K562 (cell line): ENCODE results near the gene CREM. TPM values are rescaled to one million over a fixed set of nuclear protein-coding genes. Genes with fewer than 3 reads are reported as not detected.

Experiments
- ARID2 ChIP-seq: fragments of 450-650 bp; IDR thresholded peaks from 2 replicates; pipeline ENCODE4 v1.6.1; 2017; ENCODE audit warnings: antibody characterized with exemption, mild to moderate bottlenecking
- CHD1 ChIP-seq: fragments of 200-600 bp; sonication (generic); IDR thresholded peaks from one replicate; pipeline ENCODE4 v1.6.1; 2012; ENCODE audit warnings: mild to moderate bottlenecking, moderate library complexity, low read length, inconsistent platforms
- CHD2 ChIP-seq: IDR thresholded peaks from 2 replicates; pipeline ENCODE4 v1.6.1; 2011; ENCODE audit warnings: low read depth, low read length
- DMBX1 ChIP-seq: fragments of 250-450 bp; sonication (Bioruptor Pico); IDR thresholded peaks from 2 replicates; pipeline ENCODE4 v1.8.0; 2022; ENCODE audit warnings: inconsistent platforms, mild to moderate bottlenecking, moderate library complexity, borderline replicate concordance
- ETS2 ChIP-seq: IDR thresholded peaks from 2 replicates; pipeline ENCODE4 v1.6.1; 2016; ENCODE audit warnings: borderline replicate concordance, missing genetic modification characterization, mild to moderate bottlenecking, moderate library complexity, missing compliant biosample characterization; ENCODE audit not compliant: poor library complexity, severe bottlenecking
- KAT7 ChIP-seq: sonication (generic); formaldehyde crosslinking; IDR thresholded peaks from 2 replicates; pipeline ENCODE4 v1.8.0; 2022; ENCODE audit warnings: missing genetic modification reagents, mild to moderate bottlenecking, borderline replicate concordance
- NBN ChIP-seq: fragments of 450-650 bp; IDR thresholded peaks from 2 replicates; pipeline ENCODE4 v1.6.1; 2016; ENCODE audit warnings: low read depth, mild to moderate bottlenecking
- NFIX ChIP-seq: fragments of 250-450 bp; sonication (Bioruptor Pico); IDR thresholded peaks from 2 replicates; pipeline ENCODE4 v1.4.0; 2020; ENCODE audit warnings: low read depth, mild to moderate bottlenecking, moderate library complexity
- NR4A1 ChIP-seq, 2 experiments: fragments of 250-450 bp in 1 of 2; fragments of 450-650 bp in 1 of 2; sonication (Bioruptor Pico) in 1 of 2; IDR thresholded peaks; 2 replicates each; pipeline versions ENCODE4 v1.4.0 to v1.6.1; 2016 to 2020; ENCODE audit warnings: mild to moderate bottlenecking in 2 of 2, missing compliant biosample characterization in 1 of 2, missing genetic modification characterization in 1 of 2, moderate library complexity in 1 of 2
- PBX2 ChIP-seq, 2 experiments: IDR thresholded peaks in 1 of 2; conservative IDR thresholded peaks in 1 of 2; 2 replicates each; pipeline ENCODE4 v1.6.1; 2016; ENCODE audit warnings: low read depth in 2 of 2, mild to moderate bottlenecking in 1 of 2, missing compliant biosample characterization in 1 of 2, missing genetic modification characterization in 1 of 2, moderate library complexity in 1 of 2
- PYGO2 ChIP-seq: fragments of 450-650 bp; IDR thresholded peaks from 2 replicates; pipeline ENCODE4 v1.6.1; 2016; ENCODE audit warnings: mild to moderate bottlenecking, missing genetic modification characterization, moderate library complexity, missing compliant biosample characterization
- RFX1 ChIP-seq: fragments of 450-650 bp; IDR thresholded peaks from 2 replicates; pipeline ENCODE4 v1.6.1; 2016; ENCODE audit warnings: mild to moderate bottlenecking, moderate library complexity
- SMARCA5 ChIP-seq: fragments of 450-650 bp; IDR thresholded peaks from 2 replicates; pipeline ENCODE4 v1.6.1; 2016
- TEAD4 ChIP-seq, 2 experiments: sonication (generic) in 1 of 2; formaldehyde crosslinking in 1 of 2; IDR thresholded peaks; 2 replicates each; pipeline versions ENCODE4 v1.6.1 to v1.8.0; 2012 to 2022; ENCODE audit warnings: borderline replicate concordance in 1 of 2, inconsistent platforms in 1 of 2, low read length in 1 of 2, mild to moderate bottlenecking in 1 of 2, missing genetic modification reagents in 1 of 2
- U2AF1 ChIP-seq: fragments of 200-400 bp; formaldehyde crosslinking; optimal IDR thresholded peaks from 2 replicates; pipeline ENCODE3; 2017; ENCODE audit warnings: mild to moderate bottlenecking, low read depth, low read length, moderate library complexity
- ZNF282 ChIP-seq: sonication (generic); formaldehyde crosslinking; IDR thresholded peaks from 2 replicates; pipeline ENCODE4 v1.8.1; 2023; ENCODE audit warnings: missing genetic modification reagents
- ZNF445 ChIP-seq: fragments of 250-450 bp; sonication (Bioruptor Pico); IDR thresholded peaks from 2 replicates; pipeline ENCODE4 v1.4.0; 2020; ENCODE audit warnings: low read depth, mild to moderate bottlenecking, moderate library complexity
- ZNF586 ChIP-seq: fragments of 450-650 bp; formaldehyde crosslinking; conservative IDR thresholded peaks from 2 replicates; pipeline ENCODE4 v1.4.0; 2020; ENCODE audit warnings: mild to moderate bottlenecking, moderate library complexity
- ZNF778 ChIP-seq: fragments of 450-650 bp; formaldehyde crosslinking; IDR thresholded peaks from 2 replicates; pipeline ENCODE4 v1.4.0; 2020; ENCODE audit warnings: mild to moderate bottlenecking, moderate library complexity
- polyA plus RNA-seq, 8 experiments: library from polyadenylated mRNA; depleted of rRNA in 4 of 8; stranded (reverse) in 5 of 8; unstranded in 3 of 8; fragments of >200 nt; fragmentation: Nextera tagmentation in 2 of 8; fragmentation: Illumina TruSeq in 1 of 8; extraction: Ambion mirVana in 2 of 8; extraction: Trizol in 1 of 8; gene quantifications; 2 replicates each; pipeline versions ENCODE4 v1.2.1 to v1.2.3, GENCODE V29; 2011 to 2014; ENCODE audit warnings: inconsistent platforms in 1 of 8, missing spikeins in 1 of 8
- total RNA-seq, 7 experiments: library from RNA; depleted of rRNA in 6 of 7; stranded (reverse); fragments of >200 nt in 6 of 7; fragmentation: Illumina TruSeq in 2 of 7; extraction: Trizol in 2 of 7; gene quantifications; 2 replicates each; pipeline versions ENCODE4 v1.2.1 to v1.2.3, GENCODE V29; 2011 to 2021; ENCODE audit warnings: low replicate concordance in 1 of 7
- TF ChIP-seq, protein P1 (sequence below): fragments of 450-650 bp; IDR thresholded peaks from 2 replicates; pipeline ENCODE4 v1.6.1; 2017; ENCODE audit warnings: antibody characterized with exemption
- TF ChIP-seq, protein P2 (sequence below): fragments of 250-450 bp; sonication (Bioruptor Pico); IDR thresholded peaks from 2 replicates; pipeline ENCODE4 v1.8.0; 2021; ENCODE audit warnings: moderate library complexity, mild to moderate bottlenecking, inconsistent platforms

The CREM gene
- total and polyA plus RNA-seq, 9 of the 15 experiments (the other 6 are each of a cell fraction or from before 2014, with no cell fraction given): 39.1 to 70.2 (median 48.3) TPM

DNA sequence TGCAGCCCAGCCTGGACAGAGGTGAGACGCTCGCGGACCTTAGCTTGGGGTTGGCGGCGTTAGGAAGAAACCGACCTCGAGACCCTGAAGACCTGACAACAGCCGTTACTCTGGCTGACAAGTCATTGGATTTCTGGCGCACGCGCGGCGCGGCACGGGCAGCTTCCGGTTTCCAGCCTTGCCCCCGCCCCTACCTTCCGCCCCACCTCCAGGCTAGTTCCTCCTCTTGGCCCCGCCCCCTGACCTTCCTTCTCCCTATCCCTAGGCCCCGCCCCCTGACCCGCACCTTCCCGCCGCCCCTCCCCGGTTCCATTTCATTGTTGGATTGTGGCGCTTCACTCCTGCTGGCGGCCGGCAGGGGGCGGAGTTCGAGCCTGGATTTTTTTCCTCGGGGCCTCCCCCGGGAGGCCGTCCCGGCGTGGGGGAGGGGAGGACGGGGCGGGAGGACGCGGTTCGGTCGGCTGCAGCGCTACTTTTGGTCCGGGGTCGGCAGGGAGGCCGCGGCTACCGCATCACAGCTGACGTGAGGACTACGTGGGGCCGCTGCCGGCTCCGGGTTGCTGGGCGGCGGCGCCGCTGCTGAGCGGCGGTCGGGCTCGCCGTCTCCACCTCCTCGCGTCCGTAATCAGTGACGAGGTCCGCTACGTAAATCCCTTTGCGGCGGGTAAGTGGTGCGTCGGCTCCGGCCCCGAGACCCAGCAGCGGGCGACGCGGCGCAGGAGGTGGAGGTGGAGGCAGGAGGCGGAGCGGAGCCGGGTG, at the start of gene CREM (continued):
- TF ChIP-seq ZNF282 (CRISPR knock-in tag) (no peak), ZNF445 (CRISPR knock-in tag) (no peak), PBX2 (CRISPR knock-in tag; IDR thresholded peaks at IDR 0.05; ENCODE audit: low read depth) (no peak), PBX2 (tag; conservative IDR thresholded peaks at IDR 0.05; ENCODE audit: low read depth) (no peak), ZNF778 (CRISPR knock-in tag) (no peak), SMARCA5 (no peak), ETS2 (tag) (no peak), ZNF586 (CRISPR knock-in tag) (no peak), CHD2 (peak; percentile 72; the same call in 1 of the 2 replicates), NBN (peak; percentile 69; the same call in 1 of the 2 replicates), ARID2 (no peak), PYGO2 (no peak), TEAD4 (IDR thresholded peaks at IDR 0.05; ENCODE audit: low read length) (peak; percentile 2; the same call in 1 of the 2 replicates), TEAD4 (CRISPR knock-in tag; IDR thresholded peaks at IDR 0.05; ENCODE audit: borderline replicate concordance) (no peak), KAT7 (CRISPR knock-in tag) (0 out of 2 replicates have a peak, but pooled peaks have one; percentile 13), NR4A1 (CRISPR knock-in tag; IDR thresholded peaks at IDR 0.05) (no peak), NR4A1 (tag; IDR thresholded peaks at IDR 0.05) (no peak), U2AF1 (no peak), CHD1 (no peak), DMBX1 (CRISPR knock-in tag) (0 out of 2 replicates have a peak, but pooled peaks have one; percentile 7), NFIX (CRISPR knock-in tag) (no peak), RFX1 (no peak; the same call in 1 of the 2 replicates)
- TF ChIP-seq, protein P1, sequence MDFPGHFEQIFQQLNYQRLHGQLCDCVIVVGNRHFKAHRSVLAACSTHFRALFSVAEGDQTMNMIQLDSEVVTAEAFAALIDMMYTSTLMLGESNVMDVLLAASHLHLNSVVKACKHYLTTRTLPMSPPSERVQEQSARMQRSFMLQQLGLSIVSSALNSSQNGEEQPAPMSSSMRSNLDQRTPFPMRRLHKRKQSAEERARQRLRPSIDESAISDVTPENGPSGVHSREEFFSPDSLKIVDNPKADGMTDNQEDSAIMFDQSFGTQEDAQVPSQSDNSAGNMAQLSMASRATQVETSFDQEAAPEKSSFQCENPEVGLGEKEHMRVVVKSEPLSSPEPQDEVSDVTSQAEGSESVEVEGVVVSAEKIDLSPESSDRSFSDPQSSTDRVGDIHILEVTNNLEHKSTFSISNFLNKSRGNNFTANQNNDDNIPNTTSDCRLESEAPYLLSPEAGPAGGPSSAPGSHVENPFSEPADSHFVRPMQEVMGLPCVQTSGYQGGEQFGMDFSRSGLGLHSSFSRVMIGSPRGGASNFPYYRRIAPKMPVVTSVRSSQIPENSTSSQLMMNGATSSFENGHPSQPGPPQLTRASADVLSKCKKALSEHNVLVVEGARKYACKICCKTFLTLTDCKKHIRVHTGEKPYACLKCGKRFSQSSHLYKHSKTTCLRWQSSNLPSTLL: peak; percentile 65; the same call in 1 of the 2 replicates
- TF ChIP-seq, protein P2, sequence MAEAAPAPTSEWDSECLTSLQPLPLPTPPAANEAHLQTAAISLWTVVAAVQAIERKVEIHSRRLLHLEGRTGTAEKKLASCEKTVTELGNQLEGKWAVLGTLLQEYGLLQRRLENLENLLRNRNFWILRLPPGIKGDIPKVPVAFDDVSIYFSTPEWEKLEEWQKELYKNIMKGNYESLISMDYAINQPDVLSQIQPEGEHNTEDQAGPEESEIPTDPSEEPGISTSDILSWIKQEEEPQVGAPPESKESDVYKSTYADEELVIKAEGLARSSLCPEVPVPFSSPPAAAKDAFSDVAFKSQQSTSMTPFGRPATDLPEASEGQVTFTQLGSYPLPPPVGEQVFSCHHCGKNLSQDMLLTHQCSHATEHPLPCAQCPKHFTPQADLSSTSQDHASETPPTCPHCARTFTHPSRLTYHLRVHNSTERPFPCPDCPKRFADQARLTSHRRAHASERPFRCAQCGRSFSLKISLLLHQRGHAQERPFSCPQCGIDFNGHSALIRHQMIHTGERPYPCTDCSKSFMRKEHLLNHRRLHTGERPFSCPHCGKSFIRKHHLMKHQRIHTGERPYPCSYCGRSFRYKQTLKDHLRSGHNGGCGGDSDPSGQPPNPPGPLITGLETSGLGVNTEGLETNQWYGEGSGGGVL (CRISPR knock-in tag): no peak
